Kasumi-1 (cell line): ENCODE measurements around the gene LILRB1.
A peak's percentile ranks its signal among the peaks of the same experiment; 100 is the strongest.
"Not testable (repeated sequence)": the region's sequence is repeated elsewhere in the genome, so short reads cannot be mapped to it uniquely, and the experiment has no call there.

Experiments
- DNase-seq, 2 experiments: peaks; one replicate each; lab custom pipeline; 2025; lab: John Stamatoyannopoulos, UW

Gene LILRB1

DNA sequence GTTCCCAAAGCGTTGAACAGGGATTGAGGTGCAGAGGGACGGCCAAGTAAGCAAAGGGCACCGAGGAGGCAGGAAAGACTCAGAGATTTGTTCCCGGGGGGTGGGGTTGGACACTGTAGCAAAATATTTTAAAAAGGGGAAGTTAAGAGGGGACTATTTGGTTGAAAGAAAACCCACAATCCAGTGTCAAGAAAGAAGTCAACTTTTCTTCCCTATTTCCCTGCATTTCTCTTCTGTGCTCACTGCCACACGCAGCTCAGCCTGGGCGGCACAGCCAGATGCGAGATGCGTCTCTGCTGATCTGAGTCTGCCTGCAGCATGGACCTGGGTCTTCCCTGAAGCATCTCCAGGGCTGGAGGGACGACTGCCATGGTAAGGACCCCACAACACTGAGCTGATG lies at the start of gene LILRB1:
Gene LILRB1 (plus strand): TSS at position 223 of the 400 bp plus-strand sequence. CDS start 590 bp downstream, outside the sequence.
- peak; percentile 84 to 89 for DNase-seq

- no peak for DNase-seq
These were observed 43.9 kb upstream of the LILRB1 start for GRCh38 chr19:54586397-54586796.

- DNase-seq: no peak
These were observed 43.3 kb upstream of the LILRB1 start for GRCh38 chr19:54587026-54587425.

DNA sequence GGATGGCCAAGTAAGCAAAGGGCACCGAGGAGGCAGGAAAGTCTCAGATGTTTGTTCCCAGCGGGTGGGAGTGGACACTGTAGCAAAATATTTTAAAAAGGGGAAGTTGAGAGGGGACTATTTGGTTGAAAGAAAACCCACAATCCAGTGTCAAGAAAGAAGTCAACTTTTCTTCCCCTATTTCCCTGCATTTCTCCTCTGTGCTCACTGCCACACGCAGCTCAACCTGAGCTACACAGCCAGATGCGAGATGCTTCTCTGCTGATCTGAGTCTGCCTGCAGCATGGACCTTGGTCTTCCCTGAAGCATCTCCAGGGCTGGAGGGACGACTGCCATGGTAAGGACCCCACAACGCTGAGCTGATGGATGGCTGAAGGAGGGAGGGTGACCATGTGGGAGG lies 36.8 kb upstream of the LILRB1 start, which contains the start of gene LILRA1:
Gene LILRA1 (plus strand): TSS at position 188 of the 400 bp plus-strand sequence. CDS start 613 bp downstream, outside the sequence.
- DNase-seq: peak; percentile 77 to 90

DNA sequence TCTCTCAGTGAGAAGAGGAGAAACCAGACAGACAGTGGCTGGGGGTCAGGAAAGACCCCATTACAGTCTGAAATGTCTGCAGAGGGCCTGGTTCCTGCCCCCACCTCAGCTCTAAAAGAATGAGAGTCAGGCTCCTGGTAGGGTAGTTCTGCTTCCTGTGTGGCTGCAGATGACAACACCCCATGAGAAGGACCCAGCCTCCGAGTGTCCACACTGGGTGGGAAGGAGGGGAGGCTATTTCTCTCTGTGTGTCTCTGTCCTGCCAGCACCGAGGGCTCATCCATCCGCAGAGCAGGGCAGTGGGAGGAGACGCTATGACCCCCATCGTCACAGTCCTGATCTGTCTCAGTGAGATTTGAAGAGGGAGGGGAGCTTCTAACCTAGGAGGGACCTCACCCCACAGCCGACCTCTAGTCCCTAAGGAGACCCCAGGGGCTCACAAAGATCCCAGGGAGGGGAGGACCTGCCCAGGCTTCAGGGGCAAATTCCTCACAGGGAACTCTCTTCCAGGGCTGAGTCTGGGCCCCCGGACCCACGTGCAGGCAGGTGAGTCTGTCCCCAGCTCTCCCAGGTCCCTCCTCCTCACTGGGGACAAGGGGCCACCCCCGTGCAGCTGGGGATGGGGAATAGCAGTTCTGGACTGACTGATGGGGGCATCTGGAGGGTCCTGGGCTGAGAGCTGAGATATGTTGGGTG lies 36.2 kb upstream of the LILRB1 start:
- DNase-seq: not testable (repeated sequence)

- DNase-seq: no peak
These were observed 35.5 kb upstream of the LILRB1 start for GRCh38 chr19:54594737-54595136.

- DNase-seq: not testable (repeated sequence)
These were observed 34.4 kb upstream of the LILRB1 start for GRCh38 chr19:54595680-54596436.

GRCh38 chr19:54600212-54600611 lies 30.1 kb upstream of the LILRB1 start:
- peak in 1 of 2 experiments; percentile 10 for DNase-seq

DNA sequence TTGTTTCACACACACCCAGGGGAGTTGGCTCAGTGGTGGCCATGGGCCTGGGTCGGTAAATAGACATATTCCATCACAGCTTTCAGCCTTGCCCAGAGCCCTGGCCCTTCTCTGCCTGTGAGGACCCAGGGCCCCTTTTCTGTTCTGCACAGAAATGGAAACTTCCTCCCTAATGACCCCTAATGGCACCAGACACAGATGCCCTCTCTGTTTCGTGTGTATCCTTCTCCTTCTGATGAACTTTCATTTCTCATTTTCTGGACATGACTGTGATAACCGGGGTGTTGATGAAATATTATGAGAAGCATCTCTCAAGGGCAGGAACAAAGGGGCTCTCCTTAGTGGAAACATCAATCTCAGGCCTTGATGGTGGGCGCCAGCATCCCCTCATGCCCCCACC lies 24.1 kb upstream of the LILRB1 start:
- no peak for DNase-seq

DNA sequence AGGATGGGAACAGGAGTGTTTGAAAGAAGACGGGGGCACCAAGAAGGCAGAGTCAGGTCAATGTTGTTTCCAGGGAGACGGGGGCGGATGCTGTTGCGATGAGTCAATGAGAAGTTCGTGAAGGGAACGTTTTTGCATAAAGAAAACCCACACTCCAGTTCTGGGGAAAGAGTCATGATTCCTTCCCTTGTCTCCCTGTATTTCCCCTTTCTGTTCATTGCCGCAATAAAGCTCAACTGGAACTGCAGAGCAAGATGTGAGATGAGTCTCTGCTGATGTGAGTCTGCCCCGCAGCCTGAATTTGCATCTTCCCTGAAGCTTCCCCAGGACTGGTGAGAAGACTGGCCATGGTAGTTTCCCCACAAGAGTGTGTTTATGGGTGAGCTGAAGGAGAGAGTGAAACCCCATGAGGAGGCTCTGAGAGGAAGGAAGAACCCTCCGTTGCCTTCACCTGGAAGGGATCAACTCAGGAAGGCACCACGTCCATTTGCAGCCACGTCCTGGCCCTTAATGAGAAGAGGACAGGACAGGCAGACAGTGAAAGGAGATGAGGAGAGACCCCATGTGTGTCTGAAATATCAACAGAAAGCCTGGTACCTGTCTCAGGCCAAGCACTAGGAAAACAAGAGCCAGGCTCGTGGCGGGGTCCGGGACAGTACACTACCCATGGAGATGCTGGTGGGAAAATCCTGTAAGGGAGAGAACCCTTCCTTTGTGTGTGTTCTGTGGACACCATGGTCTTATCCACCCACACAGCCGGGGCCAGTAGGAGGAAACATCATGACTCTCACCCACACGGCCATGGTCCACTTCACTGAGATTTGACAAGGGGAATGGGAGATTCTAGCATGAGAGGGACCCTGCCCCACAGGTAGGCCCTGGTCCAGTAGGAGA lies 23.1 kb upstream of the LILRB1 start:
- no peak for DNase-seq

GRCh38 chr19:54607785-54608150 lies 22.5 kb upstream of the LILRB1 start:
- no peak for DNase-seq

- no peak for DNase-seq
These were observed 22.1 kb upstream of the LILRB1 start for GRCh38 chr19:54608205-54608604.

DNA sequence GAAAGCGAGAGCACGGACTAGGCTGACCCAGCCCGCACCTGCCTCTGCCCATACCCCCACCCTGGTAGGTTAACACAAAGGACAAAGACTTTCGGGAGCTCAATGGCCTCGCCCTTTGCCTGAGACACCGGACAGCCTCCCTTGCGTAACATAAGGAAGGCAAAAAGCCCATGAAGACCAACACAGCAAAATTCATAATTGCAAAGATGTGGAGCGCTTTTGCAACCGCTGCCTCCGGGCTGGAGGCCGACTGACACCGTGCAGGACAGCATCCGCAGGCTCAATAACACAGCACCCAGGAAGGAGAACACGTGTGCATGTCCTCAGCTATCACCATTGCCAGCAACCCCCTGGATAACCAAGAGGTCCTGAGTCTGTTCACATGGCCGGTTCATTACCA lies 21.5 kb upstream of the LILRB1 start:
- no peak for DNase-seq

DNA sequence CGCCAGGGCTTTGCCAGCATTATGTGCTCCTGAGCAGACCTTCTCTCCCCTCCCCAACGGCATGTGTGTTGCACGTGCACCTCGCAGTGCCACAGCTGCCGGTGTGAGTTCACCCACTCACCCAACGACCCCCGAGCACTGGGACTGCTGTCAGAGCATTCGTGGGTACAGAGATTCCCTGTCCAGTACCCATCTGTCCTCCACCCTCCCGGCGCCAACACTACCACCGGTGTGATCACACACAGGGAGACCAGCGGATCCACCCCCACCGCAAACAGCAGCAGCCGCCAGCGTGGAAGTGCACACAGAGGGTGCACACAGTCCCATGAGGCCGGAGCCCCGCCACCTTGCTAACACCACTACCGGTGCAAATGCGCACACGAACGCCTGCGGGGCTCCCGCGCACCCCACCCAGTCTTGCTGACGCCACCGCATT lies 20.9 kb upstream of the LILRB1 start:
- no peak for DNase-seq

- DNase-seq: no peak
These were observed 17.9 kb upstream of the LILRB1 start for GRCh38 chr19:54612428-54612827.

DNA sequence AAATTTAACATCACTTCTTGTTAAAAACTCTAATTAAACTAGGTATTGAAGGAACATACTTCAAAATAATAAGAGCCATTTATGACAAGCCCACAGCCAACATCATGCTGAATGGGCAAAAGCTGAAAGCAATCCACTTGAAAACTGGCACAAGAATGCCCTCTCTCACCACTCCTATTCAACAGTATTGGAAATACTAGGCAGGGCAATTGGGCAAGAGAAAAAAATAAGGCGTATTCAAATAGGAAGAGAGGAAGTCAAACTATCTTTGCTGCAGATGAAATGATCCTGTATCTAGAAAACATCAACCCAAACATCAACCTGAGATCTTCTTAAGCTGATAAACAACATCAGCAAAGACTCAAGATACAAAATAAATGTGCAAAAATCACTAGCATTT lies 15.6 kb upstream of the LILRB1 start:
- DNase-seq: no peak

DNA sequence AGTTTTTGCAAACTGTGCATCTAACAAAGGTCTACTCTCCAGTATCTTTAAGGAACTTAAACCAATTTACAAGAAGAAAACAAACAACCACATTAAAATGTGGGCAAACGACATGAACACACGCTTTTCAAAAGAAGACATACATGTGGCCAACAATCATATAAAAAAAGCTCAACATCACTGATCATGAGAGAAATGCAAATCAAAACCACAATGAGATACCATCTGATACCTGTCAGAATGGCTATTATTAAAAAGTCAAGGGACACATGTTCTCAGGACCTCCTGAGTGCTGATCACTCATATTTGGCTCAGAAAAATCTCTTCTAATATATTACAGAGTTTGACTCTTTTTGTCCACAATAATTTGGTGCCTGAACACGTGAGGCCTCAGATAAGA lies 14.2 kb upstream of the LILRB1 start:
- DNase-seq: no peak

DNA sequence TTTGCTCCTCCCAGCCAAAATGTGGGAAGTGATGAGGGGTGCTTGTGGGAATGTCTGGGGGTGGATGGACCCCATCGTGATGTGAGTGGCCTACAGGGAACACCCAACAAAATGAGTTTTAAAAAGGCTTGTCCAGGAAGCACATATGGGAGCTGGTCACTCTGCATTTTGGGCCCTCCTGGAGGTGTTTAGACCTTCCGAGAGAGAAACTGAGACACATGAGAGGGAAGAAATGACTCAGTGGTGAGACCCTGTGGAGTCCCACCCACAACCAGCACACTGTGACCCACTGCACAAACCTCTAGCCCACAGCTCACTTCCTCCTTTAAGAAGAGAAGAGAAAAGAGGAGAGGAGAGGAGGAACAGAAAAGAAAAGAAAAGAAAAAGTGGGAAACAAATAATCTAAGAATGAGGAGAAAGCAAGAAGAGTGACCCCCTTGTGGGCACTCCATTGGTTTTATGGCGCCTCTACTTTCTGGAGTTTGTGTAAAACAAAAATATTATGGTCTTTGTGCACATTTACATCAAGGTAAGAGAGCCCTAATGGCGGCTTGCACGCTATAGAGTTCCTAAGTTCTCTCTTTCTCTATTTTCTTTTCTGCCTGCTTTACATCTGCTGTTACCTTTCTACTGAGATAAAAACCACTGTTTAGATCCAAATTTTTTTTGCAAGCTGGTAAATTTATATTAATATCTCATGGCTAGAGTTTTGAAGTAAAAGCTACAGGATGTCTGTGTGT lies 13.3 kb upstream of the LILRB1 start:
- DNase-seq: no peak

DNA sequence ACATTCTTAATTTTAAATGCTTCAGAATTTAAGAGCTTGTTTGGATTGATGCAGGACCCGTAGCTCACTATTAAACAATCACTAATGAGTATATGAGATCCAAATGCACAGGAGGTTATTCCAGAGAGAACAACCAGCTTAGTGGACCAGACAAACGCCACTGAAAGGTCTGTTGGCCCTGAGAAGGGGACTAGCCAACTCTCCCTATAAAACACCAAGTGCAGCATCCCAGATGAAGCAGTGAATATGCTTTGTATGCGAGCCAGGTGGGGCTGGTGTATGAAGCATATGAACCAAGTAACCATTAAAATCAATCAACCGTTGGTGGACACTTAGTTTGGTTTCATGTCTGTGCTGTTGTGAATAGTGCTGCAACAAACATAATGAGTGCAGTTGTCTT lies 9.8 kb upstream of the LILRB1 start:
- DNase-seq: no peak

DNA sequence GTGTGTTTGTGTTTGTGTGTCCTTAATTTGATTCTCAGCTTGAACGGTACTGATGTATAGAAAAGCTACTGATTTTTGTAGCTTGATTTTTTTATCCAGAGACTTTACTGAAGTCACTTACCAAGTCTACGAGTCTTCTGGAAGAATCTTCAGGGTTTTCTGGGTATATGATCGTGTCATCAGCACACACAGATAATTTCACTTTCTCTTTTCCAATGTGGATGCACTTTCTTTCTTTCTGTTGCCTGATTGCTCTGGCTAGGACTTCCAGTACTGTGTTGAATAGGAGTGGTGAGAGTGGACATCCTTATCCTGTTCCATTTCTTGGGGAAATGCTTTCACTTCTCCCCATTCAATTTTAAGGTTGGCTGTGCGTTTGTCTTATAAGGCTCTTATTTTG lies 7.9 kb upstream of the LILRB1 start:
- no peak for DNase-seq

GRCh38 chr19:54624234-54624633 lies 6.0 kb upstream of the LILRB1 start:
- DNase-seq: not testable (repeated sequence)
